Endothelial cell of umbilical vein (primary cell): ENCODE data around the gene SLIT1. TPM values are rescaled to one million over a fixed set of nuclear protein-coding genes. Genes with fewer than 3 reads are reported as not detected.

Source experiments
- BruUV-seq: library from RNA; stranded (reverse); fragments of 400-500 nt; replicated peaks from 2 replicates; lab custom pipeline; 2021; lab: Mats Ljungman, UMichigan
- CTCF ChIA-PET: fragments of 300-600, 350-600 bp; sonication (Branson Sonifier 250); formaldehyde crosslinking; loops from one replicate; lab custom pipeline; 2021; ENCODE audit warnings: antibody characterized with exemption, inconsistent platforms; lab: Charles Lee
- POLR2A ChIA-PET: fragments of 300-600, 350-600 bp; sonication (Branson Sonifier 250); formaldehyde crosslinking; loops from one replicate; lab custom pipeline; 2021; ENCODE audit warnings: antibody characterized with exemption, inconsistent platforms; lab: Charles Lee
- DNase-seq: peaks from one replicate; pipeline ENCODE4 v3.0.0-alpha.2; 2011; ENCODE audit warnings: low read depth, low spot score
- FAIRE-seq: peaks from 2 replicates; lab custom pipeline; 2011; peaks lifted over from hg19 to GRCh38; lab: Jason Lieb, UNC
- H2AFZ ChIP-seq: 2 replicates; pipeline ENCODE4 v1.6.0; 2012; ENCODE audit warnings: low read depth, low read length, control low read depth, inconsistent platforms
- H3K27ac ChIP-seq: 2 replicates; pipeline ENCODE4 v1.5.1; 2011; ENCODE audit warnings: low read depth, mild to moderate bottlenecking, control low read depth, low read length, moderate library complexity; ENCODE audit not compliant: insufficient read depth
- H3K27me3 ChIP-seq, 2 experiments: 2 replicates each; pipeline versions ENCODE4 v1.6.0 to v1.6.1; 2011; ENCODE audit warnings: low read length in 2 of 2, mixed read lengths in 1 of 2; ENCODE audit not compliant: control insufficient read depth in 2 of 2, insufficient read depth in 2 of 2
- H3K36me3 ChIP-seq, 2 experiments: 2 replicates in 1 of 2; 3 replicates in 1 of 2; pipeline ENCODE4 v1.5.1; 2011; ENCODE audit warnings: low read length in 2 of 2, mild to moderate bottlenecking in 1 of 2, moderate library complexity in 1 of 2; ENCODE audit not compliant: control insufficient read depth in 2 of 2, insufficient read depth in 2 of 2; ENCODE audit errors: extremely low read depth in 1 of 2
- H3K4me1 ChIP-seq: 3 replicates; pipeline ENCODE4 v1.5.1; 2011; ENCODE audit warnings: mild to moderate bottlenecking, low read length; ENCODE audit not compliant: control insufficient read depth, insufficient read depth; ENCODE audit errors: extremely low read depth
- H3K4me2 ChIP-seq: 2 replicates; pipeline ENCODE4 v1.6.1; 2011; ENCODE audit warnings: low read length, control low read depth, mixed read lengths; ENCODE audit not compliant: insufficient read depth
- H3K4me3 ChIP-seq, 3 experiments: fragments of 200-600 bp in 1 of 3; sonication (generic), shearing (Covaris generic) in 1 of 3; replicated peaks in 1 of 3; 2 replicates each; pipeline ENCODE4 v1.5.1; 2011 to 2016; ENCODE audit warnings: control low read depth in 3 of 3, low read length in 3 of 3, mild to moderate bottlenecking in 2 of 3, inconsistent platforms in 1 of 3, low read depth in 1 of 3, moderate library complexity in 1 of 3; ENCODE audit not compliant: insufficient read depth in 1 of 3
- H3K79me2 ChIP-seq: 2 replicates; pipeline ENCODE4 v1.6.0; 2012; ENCODE audit warnings: low read length, inconsistent platforms; ENCODE audit not compliant: control insufficient read depth, insufficient read depth
- H3K9ac ChIP-seq: replicated peaks from 2 replicates; pipeline ENCODE3; 2011; ENCODE audit warnings: low read length, control low read depth; ENCODE audit not compliant: insufficient read depth; ENCODE audit errors: extremely low read depth
- H3K9me1 ChIP-seq: replicated peaks from 3 replicates; pipeline ENCODE4 v1.6.0; 2011; ENCODE audit warnings: mild to moderate bottlenecking, low read length; ENCODE audit not compliant: control insufficient read depth, insufficient read depth; ENCODE audit errors: extremely low read depth
- H3K9me3 ChIP-seq: replicated peaks from 2 replicates; pipeline ENCODE4 v1.5.1; 2012; ENCODE audit warnings: low read length, inconsistent platforms; ENCODE audit not compliant: control insufficient read depth, insufficient read depth
- H4K20me1 ChIP-seq: replicated peaks from 2 replicates; pipeline ENCODE3; 2011; ENCODE audit warnings: mild to moderate bottlenecking, low read length; ENCODE audit not compliant: control insufficient read depth, insufficient read depth; ENCODE audit errors: extremely low read depth
- CTCF ChIP-seq, 2 donors: IDR thresholded peaks; 1 replicate in 1 of 2; 2 replicates in 1 of 2; pipeline ENCODE4 v1.5.1; 2011; ENCODE audit warnings: low read length in 2 of 2, mild to moderate bottlenecking in 2 of 2, moderate library complexity in 2 of 2, control low read depth in 1 of 2, inconsistent platforms in 1 of 2, low read depth in 1 of 2; ENCODE audit not compliant: insufficient read depth in 1 of 2; ENCODE audit errors: extremely low read depth in 1 of 2
- GATA2 ChIP-seq: IDR thresholded peaks from 2 replicates; pipeline ENCODE4 v1.7.0; 2011; ENCODE audit warnings: low read depth, mild to moderate bottlenecking, moderate library complexity, mixed read lengths, low read length; ENCODE audit not compliant: insufficient read length, insufficient read depth
- dilution Hi-C: fragments of 300-500 bp; cut with MboI; formaldehyde crosslinking; loops from one replicate; pipeline ENCODE4 v1.15.0; 2019; ENCODE audit warnings: low sequenced_read_pairs; ENCODE audit not compliant: extremely low pct_ligation_motif_present
- intact Hi-C: fragments of 100-400 bp; cut with micrococcal nuclease; formaldehyde crosslinking; loops from one replicate; pipeline ENCODE4 v1.10.0; 2022
- polyA plus RNA-seq, 4 experiments: library from polyadenylated mRNA; depleted of rRNA in 3 of 4; stranded (reverse) in 3 of 4; unstranded in 1 of 4; fragments of >200 nt; gene quantifications; 2 replicates each; pipeline versions ENCODE4 v1.2.1 to v1.2.3, GENCODE V29; 2011 to 2012; ENCODE audit warnings: missing spikeins in 1 of 4
- total RNA-seq: library from RNA; stranded (reverse); gene quantifications from 2 replicates; pipeline ENCODE4 v1.2.3, GENCODE V29; 2021

Gene SLIT1
- total and polyA plus RNA-seq, 2 donors (not counting 3 experiments of a cell fraction or from before 2014, with no cell fraction given): 0.04 to 0.20 TPM

- FAIRE-seq (peak; percentile 40), DNase-seq (peak; percentile 33)
- Histone ChIP-seq H3K9me3 (no peaks in the 10 kb centered on the region), H3K4me3 (no peak overlapping the region), H3K4me2 (peak overlapping the region; percentile 22), H2AFZ (no peak overlapping the region), H3K79me2 (no peaks in the 10 kb centered on the region), H3K9me1 (no peaks in the 10 kb centered on the region), H3K4me1 (peaks cover 4% of the 10 kb centered on the region), H3K36me3 (peaks cover 0 to 4% of the 10 kb centered on the region in 2 experiments), H3K9ac (no peak overlapping the region), H4K20me1 (no peaks in the 10 kb centered on the region), H3K27me3 (no peaks in the 10 kb centered on the region), H3K27ac (no peak overlapping the region)
- no TSS peak for BruUV-seq
- dilution Hi-C loops: no loop called here
- ChIA-PET CTCF (interaction anchor here (1.4 to 2.9 kb wide), 5 partner anchors 10 to 152 kb away, joined by 5 to 16 read pairs (median 9); no protein-coding TSS in a partner anchor), POLR2A (no interaction called here)
- no peak for TF ChIP-seq CTCF (IDR thresholded peaks at IDR 0.05; ENCODE audit: extremely low read depth in 1 of 2, insufficient read depth in 1 of 2, low read depth in 1 of 2, low read length in 2 of 2)
- TF ChIP-seq GATA2: peak; percentile 16
- intact Hi-C loops: no loop called here
Observed at GRCh38 chr10:97224483-97225435, 39.0 kb upstream of the SLIT1 start.
